Measurements from ENCODE around the gene SLIT1.

The SLIT1 gene

GRCh38 chr10:97185326-97186058, at the start of gene SLIT1:
TSS of gene SLIT1 (minus strand) at chr10:97185959. CDS start at chr10:97185674, 285 bp downstream.
- Histone ChIP-seq H3K36me3 (ENCODE audit: control insufficient read depth, insufficient read depth, low read length) (no peaks in the 10 kb centered on the region), H3K9me3 (ENCODE audit: control insufficient read depth, insufficient read depth, low read length) (no peaks in the 10 kb centered on the region), H3K27me3 (ENCODE audit: control insufficient read depth, insufficient read depth, low read length) (peaks cover 28% of the 10 kb centered on the region), H3K27ac (ENCODE audit: low read length) (no peak within 1 kb of the TSS), H3K4me3 (ENCODE audit: low read length) (peak within 1 kb of the TSS; percentile 44; the same call in 1 of the 2 replicates), H3K4me1 (ENCODE audit: control insufficient read depth, insufficient read depth, low read length) (no peaks in the 10 kb centered on the region)
- DNase-seq (ENCODE audit: low read depth, low spot score), result no peak
- no CpG with 5 or more reads among the region's 74 CpGs for WGBS (ENCODE audit: insufficient coverage, insufficient read length)

- no peak for DNase-seq (ENCODE audit: low read depth, low spot score)
- Histone ChIP-seq H3K4me1 (ENCODE audit: control insufficient read depth, insufficient read depth, low read length) (no peaks in the 10 kb centered on the region), H3K4me3 (ENCODE audit: low read length) (no peak overlapping the region), H3K27me3 (ENCODE audit: control insufficient read depth, insufficient read depth, low read length) (no peaks in the 10 kb centered on the region), H3K27ac (ENCODE audit: low read length) (no peak overlapping the region), H3K9me3 (ENCODE audit: control insufficient read depth, insufficient read depth, low read length) (no peaks in the 10 kb centered on the region), H3K36me3 (ENCODE audit: control insufficient read depth, insufficient read depth, low read length) (no peaks in the 10 kb centered on the region)
- WGBS (ENCODE audit: insufficient coverage, insufficient read length), result no CpG with 5 or more reads among the region's 4 CpGs
These were observed 49.6 kb upstream of the SLIT1 start for GRCh38 chr10:97235353-97235752.

- no peaks in the 10 kb centered on the region for H3K4me1 ChIP-seq (ENCODE audit: control insufficient read depth, insufficient read depth, low read length)
- no peaks in the 10 kb centered on the region for H3K27me3 ChIP-seq (ENCODE audit: control insufficient read depth, insufficient read depth, low read length)
- no peak overlapping the region for H3K4me3 ChIP-seq (ENCODE audit: low read length)
- peak; percentile 20 for DNase-seq (ENCODE audit: low read depth, low spot score)
- H3K27ac ChIP-seq (ENCODE audit: low read length), result no peak overlapping the region
- H3K36me3 ChIP-seq (ENCODE audit: control insufficient read depth, insufficient read depth, low read length), result no peaks in the 10 kb centered on the region
- H3K9me3 ChIP-seq (ENCODE audit: control insufficient read depth, insufficient read depth, low read length), result no peaks in the 10 kb centered on the region
- no CpG with 5 or more reads among the region's 1 CpG for WGBS (ENCODE audit: insufficient coverage, insufficient read length)
These were observed 48.6 kb upstream of the SLIT1 start for GRCh38 chr10:97234400-97234799.

GRCh38 chr10:97230146-97230545, 44.4 kb upstream of the SLIT1 start:
- H3K4me1 ChIP-seq (ENCODE audit: control insufficient read depth, insufficient read depth, low read length), result no peaks in the 10 kb centered on the region
- WGBS (ENCODE audit: insufficient coverage, insufficient read length), result no CpG with 5 or more reads among the region's 1 CpG
- no peak for DNase-seq (ENCODE audit: low read depth, low spot score)
- H3K27me3 ChIP-seq (ENCODE audit: control insufficient read depth, insufficient read depth, low read length), result no peaks in the 10 kb centered on the region
- no peak overlapping the region for H3K27ac ChIP-seq (ENCODE audit: low read length)
- peaks cover 3% of the 10 kb centered on the region; the same call in 1 of the 2 replicates for H3K36me3 ChIP-seq (ENCODE audit: control insufficient read depth, insufficient read depth, low read length)
- H3K4me3 ChIP-seq (ENCODE audit: low read length), result no peak overlapping the region
- no peaks in the 10 kb centered on the region for H3K9me3 ChIP-seq (ENCODE audit: control insufficient read depth, insufficient read depth, low read length)

- no peak for DNase-seq (ENCODE audit: low read depth, low spot score)
- no peaks in the 10 kb centered on the region for H3K27me3 ChIP-seq (ENCODE audit: control insufficient read depth, insufficient read depth, low read length)
- no peak overlapping the region for H3K27ac ChIP-seq (ENCODE audit: low read length)
- no peak overlapping the region for H3K4me3 ChIP-seq (ENCODE audit: low read length)
- no peaks in the 10 kb centered on the region for H3K4me1 ChIP-seq (ENCODE audit: control insufficient read depth, insufficient read depth, low read length)
- no CpG with 5 or more reads among the region's 1 CpG for WGBS (ENCODE audit: insufficient coverage, insufficient read length)
- H3K9me3 ChIP-seq (ENCODE audit: control insufficient read depth, insufficient read depth, low read length), result no peaks in the 10 kb centered on the region
- peaks cover 3% of the 10 kb centered on the region; the same call in 1 of the 2 replicates for H3K36me3 ChIP-seq (ENCODE audit: control insufficient read depth, insufficient read depth, low read length)
These were observed 43.7 kb upstream of the SLIT1 start for GRCh38 chr10:97229322-97230015.

- no CpG with 5 or more reads among the region's 1 CpG for WGBS (ENCODE audit: insufficient coverage, insufficient read length)
- Histone ChIP-seq H3K27ac (ENCODE audit: low read length) (no peak overlapping the region), H3K27me3 (ENCODE audit: control insufficient read depth, insufficient read depth, low read length) (no peaks in the 10 kb centered on the region), H3K4me3 (ENCODE audit: low read length) (no peak overlapping the region), H3K4me1 (ENCODE audit: control insufficient read depth, insufficient read depth, low read length) (no peaks in the 10 kb centered on the region), H3K36me3 (ENCODE audit: control insufficient read depth, insufficient read depth, low read length) (peaks cover 3% of the 10 kb centered on the region; the same call in 1 of the 2 replicates), H3K9me3 (ENCODE audit: control insufficient read depth, insufficient read depth, low read length) (no peaks in the 10 kb centered on the region)
- no peak for DNase-seq (ENCODE audit: low read depth, low spot score)
These were observed 43.0 kb upstream of the SLIT1 start for GRCh38 chr10:97228775-97229157.

GRCh38 chr10:97228130-97228774, 42.5 kb upstream of the SLIT1 start:
- Histone ChIP-seq H3K4me1 (ENCODE audit: control insufficient read depth, insufficient read depth, low read length) (no peaks in the 10 kb centered on the region), H3K27ac (ENCODE audit: low read length) (no peak overlapping the region), H3K27me3 (ENCODE audit: control insufficient read depth, insufficient read depth, low read length) (no peaks in the 10 kb centered on the region), H3K9me3 (ENCODE audit: control insufficient read depth, insufficient read depth, low read length) (no peaks in the 10 kb centered on the region), H3K4me3 (ENCODE audit: low read length) (no peak overlapping the region), H3K36me3 (ENCODE audit: control insufficient read depth, insufficient read depth, low read length) (peaks cover 3% of the 10 kb centered on the region; the same call in 1 of the 2 replicates)
- no peak for DNase-seq (ENCODE audit: low read depth, low spot score)
- WGBS (ENCODE audit: insufficient coverage, insufficient read length), result no CpG with 5 or more reads among the region's 3 CpGs

GRCh38 chr10:97226398-97226797, 40.6 kb upstream of the SLIT1 start:
- no CpG with 5 or more reads among the region's 4 CpGs for WGBS (ENCODE audit: insufficient coverage, insufficient read length)
- no peak overlapping the region for H3K27ac ChIP-seq (ENCODE audit: low read length)
- H3K27me3 ChIP-seq (ENCODE audit: control insufficient read depth, insufficient read depth, low read length), result no peaks in the 10 kb centered on the region
- no peak for DNase-seq (ENCODE audit: low read depth, low spot score)
- no peak overlapping the region for H3K4me3 ChIP-seq (ENCODE audit: low read length)
- H3K9me3 ChIP-seq (ENCODE audit: control insufficient read depth, insufficient read depth, low read length), result no peaks in the 10 kb centered on the region
- peaks cover 3% of the 10 kb centered on the region; the same call in 1 of the 2 replicates for H3K36me3 ChIP-seq (ENCODE audit: control insufficient read depth, insufficient read depth, low read length)
- H3K4me1 ChIP-seq (ENCODE audit: control insufficient read depth, insufficient read depth, low read length), result no peaks in the 10 kb centered on the region

GRCh38 chr10:97224483-97225435, 39.0 kb upstream of the SLIT1 start:
- Histone ChIP-seq H3K36me3 (ENCODE audit: control insufficient read depth, insufficient read depth, low read length) (peaks cover 3% of the 10 kb centered on the region; the same call in 1 of the 2 replicates), H3K27me3 (ENCODE audit: control insufficient read depth, insufficient read depth, low read length) (no peaks in the 10 kb centered on the region), H3K4me3 (ENCODE audit: low read length) (no peak overlapping the region), H3K9me3 (ENCODE audit: control insufficient read depth, insufficient read depth, low read length) (no peaks in the 10 kb centered on the region), H3K4me1 (ENCODE audit: control insufficient read depth, insufficient read depth, low read length) (no peaks in the 10 kb centered on the region), H3K27ac (ENCODE audit: low read length) (no peak overlapping the region)
- no CpG with 5 or more reads among the region's 4 CpGs for WGBS (ENCODE audit: insufficient coverage, insufficient read length)
- DNase-seq (ENCODE audit: low read depth, low spot score), result no peak
